HG02759 (cell line): ENCODE results near the gene MYO15A.

Experiments used
- ATAC-seq: cut with Tn5 transposase; IDR thresholded peaks from one replicate; pipeline ENCODE4 v1.9.1; 2021; ENCODE audit warnings: mild to moderate bottlenecking, moderate library complexity; ENCODE audit not compliant: unreplicated experiment

Gene MYO15A

GRCh38 chr17:18182978-18183333 is 74.4 kb downstream of the MYO15A start:
- ATAC-seq = peak; percentile 40

GRCh38 chr17:18183334-18184142 is 75.0 kb downstream of the MYO15A start, which contains the start of gene ALKBH5:
Gene ALKBH5, plus strand, starts transcription at chr17:18183828. Its CDS starts 416 bp downstream, at chr17:18184244.
- peak; percentile 72 for ATAC-seq

GRCh38 chr17:18184143-18185031 is 75.8 kb downstream of the MYO15A start:
- ATAC-seq = peak; percentile 8

- no peak for ATAC-seq
Measured at GRCh38 chr17:18185391-18185790, 76.8 kb downstream of the MYO15A start.

GRCh38 chr17:18185832-18186626 is 77.5 kb downstream of the MYO15A start:
- ATAC-seq = no peak

GRCh38 chr17:18186627-18186982 is 78.0 kb downstream of the MYO15A start:
- no peak for ATAC-seq

- ATAC-seq = no peak
Measured at GRCh38 chr17:18187226-18187625, 78.7 kb downstream of the MYO15A start.

- ATAC-seq = no peak
Measured at GRCh38 chr17:18187821-18188761, 79.5 kb downstream of the MYO15A start.

GRCh38 chr17:18190628-18191235 is 82.2 kb downstream of the MYO15A start:
- no peak for ATAC-seq

- ATAC-seq = no peak
Measured at GRCh38 chr17:18191236-18191667, 82.7 kb downstream of the MYO15A start.

- no peak for ATAC-seq
Measured at GRCh38 chr17:18191967-18192366, 83.4 kb downstream of the MYO15A start.

GRCh38 chr17:18194394-18194793 is 85.8 kb downstream of the MYO15A start:
- no peak for ATAC-seq

- ATAC-seq = no peak
Measured at GRCh38 chr17:18194804-18195203, 86.2 kb downstream of the MYO15A start.

GRCh38 chr17:18195246-18195645 is 86.7 kb downstream of the MYO15A start:
- ATAC-seq = no peak

- ATAC-seq = no peak
Measured at GRCh38 chr17:18197535-18198194, 89.1 kb downstream of the MYO15A start.

GRCh38 chr17:18198530-18198929 is 90.0 kb downstream of the MYO15A start:
- no peak for ATAC-seq

- no peak for ATAC-seq
Measured at GRCh38 chr17:18201108-18201507, 92.6 kb downstream of the MYO15A start.

GRCh38 chr17:18203308-18203707 is 94.8 kb downstream of the MYO15A start:
- ATAC-seq = no peak

- no peak for ATAC-seq
Measured at GRCh38 chr17:18205861-18206260, 97.3 kb downstream of the MYO15A start.
